Psoas muscle (tissue), 8 donors: ENCODE results near the gene MARK2. TPM values are rescaled to one million over a fixed set of nuclear protein-coding genes. Genes with fewer than 3 reads are reported as not detected.

Source experiments
- ATAC-seq, 4 donors: fragments of 200-7000 bp; cut with Tn5 transposase; one replicate each; pipeline ENCODE4 v1.9.1; 2020; ENCODE audit warnings: moderate library complexity in 3 of 4, mild to moderate bottlenecking in 2 of 4
- DNase-seq, 2 donors: peaks; one replicate each; pipeline ENCODE4 v3.0.0-alpha.2; 2020
- H3K27ac ChIP-seq: fragments of 200-600 bp; one replicate; pipeline ENCODE4 v1.8.0; 2022
- H3K27me3 ChIP-seq, 3 donors: fragments of 200-600 bp in 1 of 3; one replicate each; pipeline versions ENCODE4 v1.6.1 to v1.8.0; 2013 to 2022; ENCODE audit warnings: low read length in 2 of 3, mild to moderate bottlenecking in 2 of 3, moderate library complexity in 1 of 3; ENCODE audit not compliant: insufficient read depth in 3 of 3
- H3K36me3 ChIP-seq, 2 donors: fragments of 200-600 bp in 1 of 2; one replicate each; pipeline versions ENCODE4 v1.6.1 to v1.8.0; 2013 to 2022; ENCODE audit warnings: low read depth in 1 of 2, mild to moderate bottlenecking in 1 of 2, moderate library complexity in 1 of 2; ENCODE audit not compliant: insufficient read depth in 1 of 2
- H3K4me1 ChIP-seq: fragments of 200-600 bp; one replicate; pipeline ENCODE4 v1.8.0; 2022
- H3K4me3 ChIP-seq: fragments of 200-600 bp; one replicate; pipeline ENCODE4 v1.8.0; 2022; ENCODE audit warnings: mild to moderate bottlenecking
- H3K9me3 ChIP-seq: fragments of 200-600 bp; one replicate; pipeline ENCODE4 v1.8.0; 2022
- WGBS, 3 donors: extraction: QIAGEN DNeasy Blood & Tissue Kit; methylation state at CpG; one replicate each; pipeline versions ENCODE4 v1.1.6 to v1.1.7; 2013; 5-methylcytosine and 5-hydroxymethylcytosine counted together
- intact Hi-C, 2 donors: fragments of 100-400 bp; cut with DNase I; formaldehyde crosslinking; loops; one replicate each; pipeline versions ENCODE4 v1.11.0 to v1.14.2; 2022
- polyA plus RNA-seq, 3 donors: library from polyadenylated mRNA; stranded (reverse); fragments of 200-250 nt; gene quantifications; one replicate each; pipeline ENCODE4 v1.2.3, GENCODE V29; 2013
- total RNA-seq, 4 donors: library from RNA; stranded (reverse); fragmentation: NEBNext Ultra II Directional in 2 of 4; extraction: Animal tissue kit (Norgen Biotek cat#: 25700) in 2 of 4; gene quantifications; one replicate each; pipeline versions ENCODE4 v1.2.1 to v1.2.4, GENCODE V29; 2021 to 2023
- TF ChIP-seq, protein P1 (sequence below): fragments of 200-600 bp; IDR thresholded peaks from one replicate; pipeline ENCODE4 v1.8.0; 2022; ENCODE audit warnings: antibody characterized with exemption
- donor health status: healthy with polysubstance abuse.
- donor health status: DM: no; HTN: no; CAD: no; lungs with moderate emphysema.
- donor health status: Bipolar disorder and iron deficiency.
- donor health status: healthy.
- donor health status: DM: yes; HTN: yes; CAD: no.
- donor health status: DM: no; HTN: no; CAD: no.
- donor health status: DM: no; HTN: no; CAD: no.
- donor health status: DM: yes; HTN: yes; CAD: no.

The MARK2 gene
- total and polyA plus RNA-seq, 7 donors: 11.7 to 24.9 (median 22.2) TPM

- Histone ChIP-seq H3K9me3 (no peaks in the 10 kb centered on the region), H3K4me3 (peak overlapping the region; percentile 73), H3K27me3 (no peaks in the 10 kb centered on the region), H3K4me1 (peaks cover 33% of the 10 kb centered on the region), H3K27ac (peak overlapping the region; percentile 85), H3K36me3 (no peaks in the 10 kb centered on the region)
- 1 to 3% (median 3%) methylated on average over 31 to 50 of the region's 50 CpGs for WGBS, 3 donors
- ATAC-seq (peak; percentile 76 to 84 (median 84)), DNase-seq (peak; percentile 71 to 88)
- intact Hi-C loops: loop anchor here (2.0 to 5.0 kb wide), 3 partner anchors 21 to 46 kb away; partner anchors contain the start of gene NAA40 (in 1 of the 2)
- TF ChIP-seq, protein P1, sequence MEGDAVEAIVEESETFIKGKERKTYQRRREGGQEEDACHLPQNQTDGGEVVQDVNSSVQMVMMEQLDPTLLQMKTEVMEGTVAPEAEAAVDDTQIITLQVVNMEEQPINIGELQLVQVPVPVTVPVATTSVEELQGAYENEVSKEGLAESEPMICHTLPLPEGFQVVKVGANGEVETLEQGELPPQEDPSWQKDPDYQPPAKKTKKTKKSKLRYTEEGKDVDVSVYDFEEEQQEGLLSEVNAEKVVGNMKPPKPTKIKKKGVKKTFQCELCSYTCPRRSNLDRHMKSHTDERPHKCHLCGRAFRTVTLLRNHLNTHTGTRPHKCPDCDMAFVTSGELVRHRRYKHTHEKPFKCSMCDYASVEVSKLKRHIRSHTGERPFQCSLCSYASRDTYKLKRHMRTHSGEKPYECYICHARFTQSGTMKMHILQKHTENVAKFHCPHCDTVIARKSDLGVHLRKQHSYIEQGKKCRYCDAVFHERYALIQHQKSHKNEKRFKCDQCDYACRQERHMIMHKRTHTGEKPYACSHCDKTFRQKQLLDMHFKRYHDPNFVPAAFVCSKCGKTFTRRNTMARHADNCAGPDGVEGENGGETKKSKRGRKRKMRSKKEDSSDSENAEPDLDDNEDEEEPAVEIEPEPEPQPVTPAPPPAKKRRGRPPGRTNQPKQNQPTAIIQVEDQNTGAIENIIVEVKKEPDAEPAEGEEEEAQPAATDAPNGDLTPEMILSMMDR: no peak
Measured at GRCh38 chr11:63917692-63918506, 79.0 kb downstream of the MARK2 start.

DNA sequence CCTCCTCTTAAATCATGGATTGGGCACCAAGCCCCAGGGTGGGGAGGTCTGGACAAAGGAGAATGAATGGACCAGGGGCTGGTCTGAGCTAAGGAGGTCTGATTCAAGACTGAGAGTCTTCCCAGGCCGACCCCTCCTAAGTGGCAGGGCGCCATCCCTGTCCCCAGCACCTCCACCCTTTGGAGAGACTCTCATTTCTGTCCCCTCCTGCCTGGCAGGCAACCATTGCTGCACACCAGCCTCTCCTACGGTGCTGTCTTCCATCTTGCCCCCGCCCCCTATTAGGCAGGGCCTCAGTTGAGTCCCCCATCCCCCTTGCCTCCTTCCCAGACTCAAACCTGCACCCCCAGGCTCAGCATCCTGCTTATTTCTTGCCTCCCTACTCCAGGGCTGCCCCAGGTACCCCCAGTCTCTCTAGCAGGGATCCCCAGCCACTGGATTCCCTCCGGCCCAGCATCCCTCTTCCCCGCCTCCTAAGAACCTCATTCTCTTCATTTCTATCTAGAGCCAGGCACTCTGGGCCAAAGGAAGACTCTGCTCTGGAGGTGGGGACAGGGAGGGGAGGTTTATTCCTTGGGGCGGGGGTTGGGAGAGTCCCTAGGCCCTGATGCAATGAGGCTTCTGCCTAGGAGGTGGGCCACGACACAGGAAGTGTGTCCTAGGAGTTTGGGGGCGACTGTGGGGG, 79.7 kb downstream of the MARK2 start:
- no peaks in the 10 kb centered on the region for H3K27me3 ChIP-seq
- ATAC-seq: no peak
- no peaks in the 10 kb centered on the region for H3K9me3 ChIP-seq
- H3K27ac ChIP-seq: peak overlapping the region; percentile 85
- peaks cover 33% of the 10 kb centered on the region for H3K4me1 ChIP-seq
- 42 to 52% (median 52%) methylated on average over 8 to 9 of the region's 9 CpGs for WGBS, 3 donors
- H3K4me3 ChIP-seq: peak overlapping the region; percentile 73
- TF ChIP-seq, protein P1: no peak
- peak; percentile 20 to 60 for DNase-seq
- intact Hi-C loops: loop anchor here (2.0 to 5.0 kb wide), 3 partner anchors 20 to 46 kb away; partner anchors contain the start of gene NAA40 (in 1 of the 2)
- H3K36me3 ChIP-seq: no peaks in the 10 kb centered on the region

DNA sequence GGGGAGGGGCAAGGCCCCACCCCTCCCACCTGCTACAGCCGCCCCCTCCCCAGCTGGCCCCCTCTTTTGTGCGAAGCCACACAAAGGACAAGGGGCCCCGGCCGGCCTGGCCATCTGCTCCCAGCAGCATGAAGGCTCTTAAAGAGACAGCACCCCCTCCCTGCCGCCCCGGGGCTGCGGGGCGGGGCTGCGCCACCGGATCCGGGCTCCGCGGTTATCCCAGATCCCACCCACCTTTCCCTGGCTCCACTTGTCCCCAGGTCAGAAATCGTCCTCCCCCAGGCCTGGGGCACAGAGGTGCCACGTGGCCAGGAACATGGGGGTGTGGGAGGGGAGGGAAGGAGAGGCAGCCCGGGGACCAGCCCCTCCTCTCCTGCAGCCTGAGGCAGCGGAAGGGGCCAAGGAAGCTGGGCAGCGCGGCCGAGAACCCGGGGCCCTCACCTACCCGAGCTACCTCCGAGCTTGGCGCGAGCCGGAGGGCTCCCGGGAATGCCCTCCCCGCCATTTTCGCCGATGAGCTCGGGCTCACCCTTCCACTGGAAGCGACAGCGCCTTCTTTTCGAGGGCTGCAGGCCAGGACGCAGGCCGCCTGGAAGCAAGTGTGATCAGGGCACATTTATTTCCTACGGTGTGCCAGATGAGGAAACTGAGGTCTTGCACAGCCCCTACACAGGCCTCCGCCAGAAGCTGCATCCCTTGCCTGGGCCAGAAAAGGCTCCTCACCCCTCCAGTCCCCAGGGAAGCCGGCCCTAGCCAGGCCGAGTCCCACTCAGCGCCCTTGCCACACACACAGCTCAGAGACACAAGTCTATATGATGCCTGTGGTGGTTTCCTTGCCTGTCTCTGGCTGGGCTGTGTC, 80.6 kb downstream of the MARK2 start:
- H3K27me3 ChIP-seq: no peaks in the 10 kb centered on the region
- H3K27ac ChIP-seq: peak overlapping the region; percentile 85
- no peaks in the 10 kb centered on the region for H3K36me3 ChIP-seq
- TF ChIP-seq, protein P1: no peak
- peak; percentile 39 to 69 for DNase-seq
- ATAC-seq: peak in 2 of 4 donors; percentile 16 to 26
- peaks cover 33% of the 10 kb centered on the region for H3K4me1 ChIP-seq
- WGBS, 3 donors: 14 to 42% (median 21%) methylated on average over 19 to 41 of the region's 41 CpGs
- intact Hi-C loops: loop anchor here (2.0 to 5.0 kb wide), 3 partner anchors 19 to 47 kb away; partner anchors contain the start of gene NAA40 (in 1 of the 2)
- no peaks in the 10 kb centered on the region for H3K9me3 ChIP-seq
- peak overlapping the region; percentile 73 for H3K4me3 ChIP-seq

GRCh38 chr11:63920126-63920938, 81.4 kb downstream of the MARK2 start:
- 23 to 26% (median 24%) methylated on average over 18 to 22 of the region's 22 CpGs for WGBS, 3 donors
- Histone ChIP-seq H3K4me1 (peaks cover 33% of the 10 kb centered on the region), H3K9me3 (no peaks in the 10 kb centered on the region), H3K4me3 (peak overlapping the region; percentile 73), H3K27me3 (no peaks in the 10 kb centered on the region), H3K27ac (peak overlapping the region; percentile 85), H3K36me3 (no peaks in the 10 kb centered on the region)
- intact Hi-C loops: no loop called here
- TF ChIP-seq, protein P1: no peak
- DNase-seq (peak; percentile 76 to 81), ATAC-seq (peak in 3 of 4 donors; percentile 14)
